NB4 (cell line): ENCODE measurements around the gene ABTB2.
A peak's percentile ranks its signal among the peaks of the same experiment; 100 is the strongest.

Experiments used
- DNase-seq: peaks from one replicate; pipeline ENCODE4 v3.0.0; 2010; ENCODE audit warnings: low read depth
- H3K4me3 ChIP-seq: one replicate; pipeline ENCODE4 v1.5.1; 2011; ENCODE audit warnings: mild to moderate bottlenecking, low read depth, low read length, moderate library complexity
- CTCF ChIP-seq: IDR thresholded peaks from one replicate; pipeline ENCODE4 v1.5.1; 2012; ENCODE audit warnings: low read depth, low read length
- MAX ChIP-seq: IDR thresholded peaks from 2 replicates; pipeline ENCODE4 v1.6.1; 2011; ENCODE audit warnings: low read depth, low read length
- MYC ChIP-seq: IDR thresholded peaks from 2 replicates; pipeline ENCODE4 v1.6.1; 2011; ENCODE audit warnings: low read depth, low read length
- POLR2A ChIP-seq: IDR thresholded peaks from 2 replicates; pipeline ENCODE4 v1.6.1; 2011; ENCODE audit warnings: mild to moderate bottlenecking; ENCODE audit not compliant: insufficient read length; ENCODE audit errors: extremely low read depth

Gene ABTB2

GRCh38 chr11:34346551-34346950 lies 11.3 kb downstream of the ABTB2 start:
- DNase-seq = no peak
- TF ChIP-seq MAX (no peak), CTCF (no peak), MYC (no peak), POLR2A (no peak)
- H3K4me3 ChIP-seq = no peak overlapping the region

DNA sequence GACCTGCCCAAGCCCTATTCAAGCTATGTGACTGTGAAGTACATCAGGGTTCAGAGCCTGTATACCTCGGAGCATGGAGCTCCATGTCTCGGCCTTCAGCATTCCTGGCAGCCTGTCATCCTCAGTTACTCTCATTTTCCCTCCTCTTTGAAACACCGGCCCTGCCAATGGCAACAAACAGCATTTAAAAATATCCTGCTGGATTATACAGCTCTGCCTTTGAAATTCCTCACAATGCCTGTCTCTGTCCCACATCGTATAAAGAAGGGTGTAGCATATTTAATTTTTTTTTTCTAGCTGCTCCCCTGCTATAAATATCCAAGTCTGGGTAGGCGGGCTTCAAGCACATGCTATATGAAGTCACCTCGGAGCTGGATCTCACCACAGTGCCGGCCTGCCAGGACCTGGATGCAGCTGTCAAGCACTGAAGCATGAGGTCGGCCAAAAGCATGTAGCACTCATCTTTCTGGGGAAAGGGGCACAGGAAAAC lies 11.8 kb downstream of the ABTB2 start:
- TF ChIP-seq MAX (no peak), CTCF (no peak), MYC (no peak), POLR2A (no peak)
- no peak for DNase-seq
- no peak overlapping the region for H3K4me3 ChIP-seq

DNA sequence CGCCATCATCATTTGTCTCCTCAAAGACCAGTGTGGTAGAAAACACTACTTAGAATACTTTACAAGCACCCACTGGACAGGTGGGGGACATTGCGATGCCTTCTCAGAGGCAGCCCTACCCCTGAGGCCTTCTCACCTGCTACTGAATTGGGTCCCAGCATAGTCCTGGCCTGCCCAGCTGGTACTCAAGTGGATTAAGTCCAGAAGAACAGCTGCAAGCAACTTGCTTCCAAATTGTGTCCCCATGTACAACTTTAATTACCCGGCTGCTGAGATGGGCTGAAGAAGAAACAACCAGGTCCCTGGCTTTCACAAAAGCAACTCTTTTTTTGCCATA lies 12.3 kb downstream of the ABTB2 start:
- DNase-seq = no peak
- no peak for TF ChIP-seq CTCF
- no peak for TF ChIP-seq POLR2A
- no peak for TF ChIP-seq MYC
- TF ChIP-seq MAX = no peak
- H3K4me3 ChIP-seq = no peak overlapping the region

DNA sequence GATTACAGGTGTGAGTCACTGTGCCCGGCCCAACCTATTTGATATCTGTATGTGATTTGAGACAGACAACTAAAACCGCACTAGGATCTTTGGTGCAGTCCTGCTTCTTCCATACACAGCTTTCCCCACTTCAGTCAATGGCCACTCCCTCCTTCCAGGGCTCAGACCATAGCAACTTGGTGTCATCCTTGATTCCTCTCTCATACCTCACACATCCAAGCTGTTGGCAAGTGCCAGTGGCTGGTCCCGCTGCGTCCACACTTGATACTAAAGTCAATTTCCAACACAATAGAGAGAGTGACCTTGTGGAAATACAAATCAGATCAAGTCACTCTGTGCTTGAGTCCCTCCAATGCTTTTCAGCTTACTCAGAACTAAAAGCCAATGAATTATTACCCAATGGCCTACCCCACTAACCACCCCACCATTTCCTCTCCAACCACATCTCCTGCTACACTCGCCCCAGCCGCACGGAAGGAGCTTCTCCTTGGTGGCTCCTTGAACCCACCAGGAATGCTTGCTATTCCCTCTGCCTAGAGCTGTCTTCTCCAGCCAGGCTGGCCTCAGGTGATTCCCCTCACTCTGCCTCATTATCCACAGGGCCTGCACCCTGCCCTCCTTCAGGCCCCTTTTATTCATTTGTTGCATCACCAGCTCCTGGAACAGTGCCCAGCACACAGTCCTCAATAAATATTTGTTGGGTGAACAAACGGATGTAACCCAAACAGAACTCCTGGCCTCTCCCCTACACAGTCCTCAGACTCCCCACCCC lies 12.9 kb downstream of the ABTB2 start:
- H3K4me3 ChIP-seq = no peak overlapping the region
- peak; percentile 70 for DNase-seq
- TF ChIP-seq MAX = no peak
- TF ChIP-seq POLR2A = no peak
- TF ChIP-seq MYC = no peak
- no peak for TF ChIP-seq CTCF

GRCh38 chr11:34344410-34344767 lies 13.4 kb downstream of the ABTB2 start:
- no peak for DNase-seq
- TF ChIP-seq POLR2A (no peak), CTCF (no peak), MAX (no peak), MYC (no peak)
- H3K4me3 ChIP-seq = no peak overlapping the region

DNA sequence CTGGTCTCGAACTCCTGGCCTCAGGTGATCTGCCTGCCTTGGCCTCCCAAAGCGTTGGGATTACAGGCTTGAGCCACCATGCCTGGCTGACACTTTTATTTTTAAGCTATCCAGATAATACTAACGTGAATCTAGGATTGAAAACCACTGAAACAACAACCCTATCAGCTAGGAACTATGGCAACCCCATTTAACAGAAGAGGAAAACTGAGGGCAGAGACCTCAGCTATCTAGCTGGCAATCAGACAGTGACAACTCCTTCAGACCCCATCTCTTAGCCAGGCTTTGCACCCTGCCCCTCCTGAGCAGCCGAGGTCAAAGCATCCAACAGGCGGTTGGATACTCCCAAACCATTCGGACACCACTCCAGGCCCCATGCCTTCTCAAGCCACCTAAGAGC lies 14.1 kb downstream of the ABTB2 start:
- TF ChIP-seq MAX (no peak), MYC (no peak), CTCF (no peak), POLR2A (no peak)
- no peak overlapping the region for H3K4me3 ChIP-seq
- DNase-seq = no peak
